Measurements from ENCODE around the gene B3GLCT.

GRCh38 chr13:31330236-31330635 lies 130.5 kb downstream of the B3GLCT start:
- TF ChIP-seq POLR2AphosphoS5 (IDR thresholded peaks at IDR 0.05; ENCODE audit: borderline replicate concordance, low read depth, low read length) (no peak), EZH2 (IDR thresholded peaks at IDR 0.05) (no peak)

Measured in SK-N-MC (cell line).